ENCODE measurements around the gene USP34.

USP34 gene

DNA sequence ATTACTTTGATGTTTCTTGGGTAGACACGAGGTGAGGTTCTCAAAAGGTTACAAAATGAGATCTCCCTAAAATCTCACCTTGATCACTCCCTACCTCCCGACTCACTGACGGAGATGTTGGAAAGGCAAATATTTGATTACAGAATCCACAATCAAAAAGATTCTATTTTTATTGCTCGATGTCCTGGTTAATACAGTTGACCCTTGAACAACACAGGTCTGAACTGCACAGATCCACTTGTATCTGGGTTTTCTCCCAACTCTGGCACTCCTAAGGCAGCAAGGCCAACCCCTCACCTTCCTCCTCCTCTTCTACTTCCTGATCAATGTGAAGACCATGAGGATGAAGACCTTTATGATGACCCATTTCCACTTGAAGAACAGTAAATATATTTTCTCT lies 183.6 kb downstream of the USP34 start:
- DNase-seq: no peak

DNA sequence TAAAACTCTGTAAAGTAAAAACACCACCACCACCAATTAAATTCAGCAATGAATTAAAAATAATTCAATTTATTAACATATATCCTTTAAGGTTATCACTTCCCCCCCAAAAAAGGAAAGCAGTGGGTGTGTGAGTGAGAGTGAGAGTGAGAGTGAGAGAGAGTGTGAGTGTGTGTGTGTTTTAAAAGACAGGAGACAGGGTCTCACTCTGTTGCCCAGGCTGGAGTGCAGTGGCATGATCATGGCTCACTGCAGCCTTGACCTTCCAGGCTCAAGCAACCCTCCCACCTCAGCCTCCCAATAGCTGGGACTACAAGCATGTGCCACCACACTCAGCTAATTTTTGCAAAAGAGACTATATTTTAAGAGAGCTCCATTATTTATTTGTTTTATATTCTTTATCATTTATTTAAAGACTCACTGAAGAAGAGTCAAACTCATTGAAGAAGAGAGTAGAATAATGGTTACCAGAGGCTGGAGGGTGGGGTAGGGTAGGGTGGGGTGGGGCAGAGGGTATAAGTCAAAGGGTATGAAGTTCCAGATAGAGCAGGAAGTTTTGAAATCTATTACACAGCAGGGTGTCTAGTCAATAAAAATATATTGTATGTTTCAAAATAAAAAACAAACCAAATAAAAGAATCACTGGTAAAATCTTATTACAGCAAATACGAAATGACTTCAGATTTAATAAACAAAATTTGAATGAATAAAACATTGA lies 187.3 kb downstream of the USP34 start:
- DNase-seq: no peak

DNA sequence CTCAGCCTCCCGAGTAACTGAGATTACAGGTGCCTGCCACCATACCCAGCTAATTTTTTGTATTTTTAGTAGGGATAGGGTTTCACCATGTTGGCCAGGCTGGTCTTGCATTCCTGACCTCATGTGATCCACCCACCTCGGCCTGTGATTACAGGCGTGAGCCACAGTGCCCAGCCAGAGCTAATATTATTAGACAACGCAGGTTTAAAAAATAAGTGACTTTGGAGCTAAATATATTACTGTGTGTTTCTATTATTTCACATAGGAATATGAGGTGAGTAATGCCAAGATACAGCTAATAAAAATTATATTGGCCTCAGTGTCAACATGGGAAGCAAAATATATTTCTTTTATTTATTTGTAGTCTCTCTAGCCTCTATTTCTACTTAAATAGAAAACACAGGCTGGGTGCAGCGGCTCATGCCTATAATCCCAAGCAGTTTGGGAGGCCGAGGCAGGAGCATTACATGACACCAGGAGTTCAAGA lies 188.7 kb downstream of the USP34 start:
- DNase-seq: no peak

DNA sequence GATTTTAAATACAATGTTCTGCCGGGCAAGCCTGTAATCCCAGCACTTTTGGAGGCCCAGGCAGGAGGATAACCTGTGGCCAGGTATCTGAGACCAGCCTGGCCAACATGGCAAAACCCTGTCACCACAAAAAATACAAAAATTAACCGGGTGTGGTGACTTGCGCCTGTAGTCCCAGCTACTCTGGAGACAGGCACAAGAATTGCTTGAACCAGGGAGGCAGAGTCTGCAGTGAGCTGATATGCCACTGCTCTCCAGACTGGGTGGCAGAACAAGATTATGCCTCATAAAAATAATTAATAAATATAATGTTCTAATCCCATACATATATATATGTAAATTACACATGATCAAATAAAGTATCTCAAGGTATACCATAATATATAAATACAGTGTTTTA lies 189.6 kb downstream of the USP34 start:
- DNase-seq: no peak

DNA sequence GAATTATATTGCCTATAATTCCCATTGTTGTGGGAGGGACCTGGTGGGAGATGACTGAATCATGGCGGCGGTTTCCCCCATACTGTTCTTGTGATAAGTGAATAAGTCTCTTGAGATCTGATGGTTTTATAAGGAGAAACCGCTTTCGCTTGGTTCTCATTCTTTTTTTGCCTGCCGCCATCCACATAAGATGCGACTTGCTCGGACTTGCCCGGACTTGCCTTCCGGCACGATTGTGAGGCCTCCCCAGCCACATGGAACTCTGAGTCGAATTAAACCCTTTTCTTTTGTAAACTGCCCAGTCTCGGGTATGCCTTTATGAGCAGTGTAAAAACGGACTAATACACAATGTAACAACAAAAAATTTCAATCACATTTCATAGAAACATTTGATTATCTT lies 193.1 kb downstream of the USP34 start:
- no peak for DNase-seq

DNA sequence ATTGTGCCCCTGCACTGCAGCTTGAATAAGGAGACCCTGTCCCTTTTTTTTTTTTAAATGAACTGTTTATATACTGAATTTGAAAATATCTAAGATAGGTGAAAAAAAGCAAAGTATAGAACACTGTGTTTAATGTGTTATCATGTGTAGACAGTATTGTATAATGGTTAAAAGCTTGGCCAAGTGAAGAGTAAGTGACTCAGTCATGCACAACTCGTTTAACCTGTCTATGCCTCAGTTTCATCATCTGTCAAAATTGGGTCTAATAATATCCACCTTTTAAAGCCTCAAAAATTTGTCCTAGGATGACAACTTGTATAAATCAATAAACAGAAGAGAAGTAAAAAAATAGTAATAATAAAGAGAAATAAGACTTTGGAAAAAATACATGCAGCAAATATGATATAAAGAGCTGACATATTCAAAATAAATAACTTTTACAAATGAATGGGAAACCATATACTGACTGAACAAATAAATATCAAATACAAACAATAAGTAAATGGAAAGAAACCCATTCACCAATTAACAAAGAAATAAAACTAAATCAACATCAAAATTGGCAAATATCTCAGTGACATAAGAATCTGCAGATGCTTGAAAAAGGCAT lies 195.2 kb downstream of the USP34 start:
- no peak for DNase-seq

DNA sequence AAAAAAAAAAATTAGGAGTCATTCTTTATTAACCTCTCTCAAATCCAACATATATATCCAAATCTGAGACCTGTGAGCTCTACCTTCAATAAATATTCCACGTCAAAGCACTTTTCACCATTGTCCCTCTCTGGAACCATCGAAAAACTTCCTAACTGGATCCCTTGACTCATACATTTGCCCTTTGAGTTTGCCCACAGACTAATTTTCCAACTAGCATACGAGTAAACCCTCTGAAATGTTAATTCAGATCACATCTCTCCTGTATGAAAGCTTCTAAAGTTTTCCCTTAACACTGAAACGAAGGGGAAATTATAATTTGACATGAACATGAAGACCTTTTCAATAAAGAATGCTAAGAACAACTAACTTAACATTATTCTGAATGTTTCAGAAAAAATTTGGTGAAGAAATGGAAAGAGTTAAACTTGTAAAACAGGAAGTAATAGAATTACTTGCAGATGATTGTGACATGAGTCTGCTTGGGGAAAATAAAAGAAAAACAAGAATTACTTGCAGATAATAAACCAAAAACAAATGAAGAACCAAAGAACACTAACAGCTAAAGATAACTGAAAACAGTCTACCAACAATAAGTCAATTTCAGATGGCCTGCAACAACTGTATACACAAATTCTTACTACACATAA lies 198.3 kb downstream of the USP34 start:
- DNase-seq: no peak

DNA sequence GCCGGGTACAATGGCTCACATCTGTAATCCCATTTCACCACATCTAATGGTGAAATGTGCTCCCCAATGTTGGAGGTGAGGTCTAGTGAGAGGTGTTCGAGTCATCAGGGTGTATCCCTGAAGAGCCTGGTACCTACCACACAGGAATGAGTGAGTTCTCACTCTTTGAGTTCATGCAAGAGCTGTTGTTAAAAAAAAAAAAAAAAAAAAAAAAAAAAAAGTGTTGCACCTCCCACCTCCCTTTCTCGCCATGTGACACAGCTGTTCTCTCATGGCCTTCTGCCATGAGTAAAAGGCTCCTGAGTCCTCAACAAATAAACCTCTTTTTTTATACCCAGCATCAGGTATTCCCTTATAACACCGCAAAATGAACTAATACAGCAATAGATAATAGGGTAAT lies 202.6 kb downstream of the USP34 start:
- DNase-seq: no peak

DNA sequence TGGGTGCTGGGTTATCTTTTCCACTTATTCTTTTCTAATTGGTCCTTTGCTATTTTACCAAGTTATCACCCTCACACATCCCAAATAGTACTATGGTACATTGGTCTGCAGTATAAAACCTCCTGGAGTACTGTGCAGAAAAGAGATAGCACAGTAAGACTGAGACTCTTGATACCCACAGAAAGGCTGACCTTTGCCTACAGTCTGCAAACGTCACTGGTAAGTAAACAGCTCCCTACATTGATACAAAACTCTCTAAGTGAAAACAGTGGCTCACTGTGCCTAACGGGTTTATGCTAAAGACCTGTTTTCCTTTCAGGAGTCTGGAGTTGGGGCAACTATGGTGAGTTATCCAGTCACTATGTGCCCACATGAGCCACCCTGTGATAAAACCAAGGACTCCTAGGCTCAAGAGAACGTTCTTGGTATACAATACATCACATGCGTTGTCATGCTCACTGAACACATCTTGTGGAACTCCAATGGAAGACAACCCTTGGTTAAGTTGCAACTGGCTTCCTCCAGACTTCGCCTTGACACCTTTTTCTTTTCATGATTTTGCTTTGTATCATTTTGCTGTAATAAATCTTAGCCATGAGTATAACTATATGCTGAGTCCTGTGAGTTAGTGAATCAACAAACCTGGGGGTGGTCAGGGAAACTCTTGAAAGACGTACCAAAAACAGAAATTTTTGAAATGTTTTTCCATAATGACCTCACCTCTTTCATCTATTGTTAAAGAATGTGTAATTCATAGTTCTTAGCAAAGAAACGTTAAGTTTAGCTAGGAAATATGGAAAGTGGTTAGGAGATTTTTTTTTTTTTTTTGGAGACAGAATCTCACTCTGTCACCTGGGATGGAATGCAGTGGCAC lies 204.0 kb downstream of the USP34 start:
- DNase-seq: no peak

DNA sequence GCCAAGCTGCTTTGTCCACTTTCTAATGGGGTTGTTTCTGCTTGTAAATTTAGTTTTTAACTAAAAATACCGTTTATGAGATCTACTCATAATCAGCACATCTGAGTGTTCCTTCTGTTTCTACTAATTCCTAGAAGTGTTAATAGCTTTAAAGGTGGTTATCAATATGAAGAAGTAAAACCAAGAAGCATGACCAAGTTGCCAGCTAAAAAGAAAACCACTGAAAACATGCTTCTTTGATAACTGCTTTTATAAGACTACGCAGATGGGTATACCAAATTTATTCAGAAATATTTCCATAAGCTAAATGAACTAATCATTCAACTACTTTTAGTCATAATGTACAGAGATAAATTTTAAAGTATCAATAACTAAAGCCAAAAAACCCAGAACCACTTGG lies 207.1 kb downstream of the USP34 start:
- no peak for DNase-seq

DNA sequence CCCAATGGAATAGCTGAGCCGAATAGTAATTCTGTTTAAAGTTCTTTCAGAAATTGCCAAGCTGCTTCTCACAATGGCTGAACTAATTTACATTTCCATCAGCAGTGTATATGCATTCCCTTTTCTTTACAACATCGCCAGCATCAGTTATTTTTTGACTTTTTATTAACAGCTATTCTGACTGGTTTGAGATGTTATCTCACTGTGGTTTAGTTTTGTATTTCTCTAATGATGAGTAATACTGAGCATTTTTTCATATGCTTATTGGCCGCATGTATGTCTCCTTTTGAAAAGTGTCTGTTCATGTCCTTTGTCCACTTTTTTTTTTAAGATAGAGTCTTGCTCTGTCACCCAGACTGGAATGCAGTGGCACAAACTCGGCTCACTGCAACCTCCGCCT lies 208.2 kb downstream of the USP34 start:
- no peak for DNase-seq

DNA sequence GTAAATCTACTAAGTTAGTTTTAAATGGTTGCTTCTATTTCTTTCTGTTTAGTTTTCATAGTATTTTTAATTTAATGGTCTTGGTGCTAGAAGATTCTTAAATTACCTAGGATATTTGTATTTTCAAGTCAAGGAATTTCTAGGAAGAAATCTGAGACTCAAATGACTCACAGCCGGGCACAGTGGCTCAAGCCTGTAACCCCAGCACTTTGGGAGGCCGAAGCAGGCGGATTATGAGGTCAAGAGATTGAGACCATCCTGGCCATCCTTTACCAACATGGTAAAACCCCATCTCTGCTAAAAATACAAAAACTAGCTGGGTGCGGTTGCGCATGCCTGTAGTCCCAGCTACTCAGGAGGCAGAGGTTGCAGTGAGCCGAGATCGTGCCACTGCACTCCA lies 213.4 kb downstream of the USP34 start:
- DNase-seq: no peak

DNA sequence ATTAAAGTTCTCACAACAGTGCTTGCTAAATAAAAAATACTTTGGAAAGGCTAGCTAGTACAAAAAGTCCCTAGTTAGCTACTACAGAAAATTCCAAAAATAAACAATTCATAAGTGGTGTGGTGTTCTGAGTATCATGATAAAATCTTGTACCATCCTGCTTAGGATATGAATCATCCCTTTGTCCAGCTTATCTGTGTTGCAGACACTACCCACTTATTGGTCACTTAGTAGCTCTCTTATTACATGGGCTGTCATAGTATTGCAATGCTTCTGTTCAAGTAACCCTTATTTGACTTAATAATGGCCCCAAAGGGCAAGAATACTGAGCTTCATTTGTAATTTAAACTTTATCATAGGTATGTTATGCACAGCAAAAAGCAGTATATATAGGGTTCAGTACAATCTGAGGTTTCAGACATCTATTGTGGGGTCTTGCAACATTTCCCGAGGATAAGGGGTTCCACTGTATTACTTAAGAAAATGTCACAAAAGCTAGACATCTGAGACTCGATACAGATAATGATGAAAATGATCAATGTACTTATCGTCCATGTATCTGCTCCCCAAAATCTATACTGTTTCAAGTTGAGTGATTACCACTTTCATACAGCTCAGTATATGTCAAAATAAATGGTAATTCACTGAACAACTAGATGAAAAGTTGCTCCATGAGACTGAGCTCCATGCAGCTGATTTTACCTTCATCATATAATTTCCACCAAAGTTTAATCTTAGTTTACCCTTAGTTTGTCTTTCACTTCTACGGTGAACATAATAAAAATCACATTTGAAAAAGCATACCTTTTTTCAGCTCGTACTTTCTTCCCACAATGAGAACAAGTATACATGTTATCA lies 215.1 kb downstream of the USP34 start:
- DNase-seq: no peak

DNA sequence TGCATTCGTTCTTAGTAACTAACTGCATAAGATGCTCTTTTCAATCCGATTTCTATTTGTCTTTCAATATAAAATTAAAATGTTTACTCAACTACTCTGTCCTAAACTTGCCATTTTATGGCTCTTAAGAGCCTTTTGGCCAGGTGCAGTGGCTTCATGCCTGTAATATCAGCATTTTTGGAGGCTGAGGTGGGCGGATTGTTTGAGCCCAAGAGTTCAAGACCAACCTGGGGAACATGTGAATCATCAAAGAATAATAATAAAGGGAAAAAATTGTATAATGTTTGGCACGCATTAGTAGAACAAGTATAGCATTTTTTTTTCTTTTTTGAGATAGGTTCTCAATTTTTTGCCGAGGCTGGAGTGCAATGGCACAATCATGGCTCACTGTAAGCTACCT lies 216.4 kb downstream of the USP34 start:
- no peak for DNase-seq

DNA sequence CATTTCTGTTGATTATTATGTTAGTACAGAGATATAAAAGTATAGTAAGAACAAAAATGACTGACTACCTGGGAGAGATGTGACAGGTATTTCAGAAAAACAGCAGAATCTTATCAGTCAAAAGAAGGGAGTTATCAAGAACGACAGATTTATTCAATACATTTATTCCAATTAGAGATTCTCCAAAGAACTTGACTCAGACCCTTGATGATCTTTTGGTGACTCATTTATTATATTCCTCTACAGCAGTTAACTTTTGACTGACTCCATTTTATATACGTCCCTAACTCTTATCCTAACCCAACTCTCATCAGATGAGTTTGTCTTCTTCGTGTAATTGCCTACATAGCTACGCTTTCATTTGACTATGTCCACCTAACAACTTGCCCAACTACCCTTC lies 217.8 kb downstream of the USP34 start:
- no peak for DNase-seq

DNA sequence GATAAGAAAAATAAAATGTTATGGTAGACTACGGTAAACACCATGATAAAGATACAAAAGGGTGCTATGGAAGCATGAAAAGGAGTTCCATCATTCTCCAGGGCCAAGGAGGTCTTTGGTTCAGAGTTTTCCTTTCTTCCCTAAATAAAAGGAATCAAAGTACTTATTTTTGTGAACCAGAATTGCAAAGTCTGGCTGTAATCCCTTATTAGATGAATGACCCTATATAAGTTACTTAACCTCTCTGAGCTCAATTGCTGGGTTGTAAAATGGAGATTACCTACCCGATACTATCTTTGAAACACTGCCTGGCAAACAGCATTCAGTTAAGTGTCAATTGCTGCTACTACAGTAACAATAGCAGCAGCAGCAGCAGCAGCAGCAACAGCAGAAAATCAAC lies 218.9 kb downstream of the USP34 start:
- no peak for DNase-seq

DNA sequence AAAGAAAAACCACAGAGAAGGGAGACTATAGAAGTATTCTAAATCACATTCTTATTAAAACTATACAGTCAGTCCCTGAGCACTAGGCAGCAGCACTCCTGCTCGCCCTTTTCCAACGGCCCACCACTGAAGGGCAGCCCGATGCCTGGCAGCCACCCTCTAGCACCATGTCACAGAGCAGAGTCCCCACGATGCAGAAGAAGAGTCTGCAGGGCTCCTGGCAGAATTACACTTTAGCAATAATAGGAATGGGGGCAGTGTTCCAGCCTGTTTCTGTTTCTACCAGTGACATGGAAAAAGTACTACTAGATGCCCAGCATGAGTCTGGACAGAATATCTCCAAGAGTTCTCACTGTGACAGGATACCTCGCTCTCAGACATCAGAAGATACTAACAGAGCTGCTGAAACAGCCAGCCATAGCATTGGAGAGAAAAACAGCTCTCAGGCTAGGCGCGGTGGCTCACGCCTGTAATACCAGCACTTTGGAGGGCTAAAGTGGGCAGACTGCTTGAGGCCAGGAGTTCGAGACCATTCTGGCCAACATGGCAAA lies 221.3 kb downstream of the USP34 start:
- no peak for DNase-seq

DNA sequence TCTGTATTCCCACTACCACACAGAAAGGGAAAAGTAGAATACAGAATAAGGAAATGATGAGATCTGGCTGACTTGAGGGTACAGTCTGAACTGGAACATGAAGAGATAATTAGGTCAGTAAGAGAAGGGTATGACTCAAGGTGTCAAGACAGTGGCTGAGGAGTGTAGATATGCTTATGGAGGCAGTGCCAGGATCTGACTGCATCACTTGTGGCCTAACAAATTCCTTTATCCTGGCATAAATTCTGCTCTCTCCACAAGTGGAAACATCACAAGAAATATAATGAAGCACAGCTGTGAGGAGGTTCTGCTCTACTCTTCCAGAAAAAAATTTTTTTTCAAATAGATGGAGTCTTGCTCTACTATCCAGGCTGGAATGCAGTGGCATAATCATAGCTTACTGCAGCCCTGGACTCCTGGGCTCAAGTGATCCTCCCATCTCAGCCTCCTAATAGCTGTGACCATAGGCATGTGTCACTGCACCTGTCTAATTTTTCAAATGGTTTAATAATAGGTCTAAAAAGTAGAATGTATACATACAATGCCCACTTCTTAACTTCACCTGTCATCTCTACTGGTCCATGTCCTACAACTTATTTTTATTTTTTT lies 223.6 kb downstream of the USP34 start:
- no peak for DNase-seq

DNA sequence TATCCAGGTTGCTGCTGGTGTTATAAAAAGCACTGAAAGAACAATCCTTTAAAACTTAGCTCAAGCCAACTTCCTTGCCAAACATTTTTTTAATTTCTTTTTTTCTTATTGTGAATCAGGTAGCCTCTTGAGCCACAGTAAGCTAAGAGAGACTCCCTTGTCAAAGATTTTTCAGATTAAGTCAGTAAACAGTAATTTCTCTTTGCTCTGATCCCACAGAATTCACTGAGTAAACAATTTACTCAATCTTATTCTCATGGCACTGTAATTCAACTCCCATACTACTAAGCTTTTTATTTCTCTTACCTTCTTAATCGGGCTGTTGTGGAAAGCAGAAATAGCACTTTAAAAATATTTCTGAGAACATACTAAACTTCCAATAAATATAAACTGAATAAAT lies 226.2 kb downstream of the USP34 start:
- DNase-seq: no peak

DNA sequence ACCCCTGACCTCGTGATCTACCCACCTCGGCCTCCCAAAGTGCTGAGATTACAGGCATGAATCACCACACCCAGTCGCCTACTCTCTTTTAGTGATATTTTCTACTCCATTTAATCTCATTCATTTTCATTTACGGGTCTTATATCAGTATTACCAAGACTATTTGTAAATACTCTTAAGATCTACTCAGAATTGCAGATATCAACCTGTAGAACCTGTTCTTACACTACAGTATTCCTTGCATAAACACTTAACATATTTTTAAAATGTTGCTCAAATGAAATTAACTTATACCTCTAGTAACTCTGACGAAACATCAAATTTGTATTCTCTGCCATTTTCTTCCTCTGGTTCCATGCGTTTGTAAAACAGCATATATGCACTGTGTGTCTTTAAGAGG lies 229.6 kb downstream of the USP34 start:
- DNase-seq: no peak

DNA sequence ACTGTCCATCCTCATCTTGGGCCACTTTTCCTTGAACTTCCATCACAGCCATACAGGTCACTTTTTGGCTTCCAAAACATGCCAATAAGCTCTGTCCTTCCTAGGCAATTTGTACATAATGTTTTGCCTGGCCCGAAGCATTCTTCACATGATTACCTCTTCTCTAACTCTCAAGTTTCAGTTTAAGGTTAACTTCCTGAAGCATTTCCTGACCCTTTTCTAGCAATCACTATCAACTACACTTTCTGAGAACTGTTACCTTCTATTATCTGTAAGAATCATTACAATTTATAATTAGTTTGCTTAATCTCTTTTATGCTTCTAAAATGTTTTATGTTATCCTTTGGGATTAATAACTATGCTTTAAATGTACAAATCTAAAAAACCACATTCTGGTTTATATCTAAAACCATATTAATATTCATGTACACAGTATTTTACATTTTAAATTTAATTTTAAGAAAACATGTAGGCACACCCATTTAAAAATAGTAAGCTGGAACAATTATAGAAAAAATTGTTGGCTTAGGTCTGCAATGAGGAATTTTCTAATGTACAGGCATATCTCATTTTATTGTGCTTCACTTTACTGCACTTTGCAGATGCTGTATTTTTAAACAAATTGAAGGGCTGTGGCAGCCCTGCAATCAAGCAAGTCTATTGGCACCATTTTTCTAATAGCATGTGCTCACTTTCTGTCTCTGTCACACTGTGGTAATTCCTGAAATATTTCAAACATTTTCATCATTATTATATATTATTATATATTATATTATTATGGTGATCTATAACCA lies 232.5 kb downstream of the USP34 start:
- DNase-seq: no peak

Measured in stimulated activated CD4-positive, alpha-beta T cell treated with anti-CD3 and anti-CD28 coated beads, Interleukin-15, amount 100 ng/mL, for 24 hours (primary cell).